ENCODE data around the gene QSOX2. TPM values are rescaled to one million over a fixed set of nuclear protein-coding genes. Genes with fewer than 3 reads are reported as not detected.

QSOX2 gene
- total and polyA plus RNA-seq, 2 experiments from 2014 or later: 9.2 to 29.2 TPM

GRCh38 chr9:136273244-136273865 is 27.7 kb upstream of the QSOX2 start:
- no peaks in the 10 kb centered on the region for H3K79me2 ChIP-seq (replicated peaks; ENCODE audit: insufficient read depth)
- Mint-ChIP-seq H3K27me3 (ENCODE audit: insufficient read depth, low read depth, poor library complexity) (peaks cover 7% of the 10 kb centered on the region), H3K4me3 (no peak overlapping the region), H3K4me1 (peaks cover 14% of the 10 kb centered on the region), H3K9me3 (no peaks in the 10 kb centered on the region), H3K27ac (no peak overlapping the region), H3K36me3 (ENCODE audit: low read depth) (no peaks in the 10 kb centered on the region)
- no peaks in the 10 kb centered on the region for H4K20me1 ChIP-seq (replicated peaks; ENCODE audit: insufficient read depth)
- no peaks in the 10 kb centered on the region for H3K4me1 ChIP-seq (ENCODE audit: insufficient read depth)
- ATAC-seq: no peak
- H3K9me2 ChIP-seq (ENCODE audit: insufficient read depth): no peaks in the 10 kb centered on the region
- no peak for DNase-seq (ENCODE audit: low spot score)
- no peaks in the 10 kb centered on the region for H3K27me3 ChIP-seq (ENCODE audit: insufficient read depth)
- H3K4me3 ChIP-seq: no peak overlapping the region
- H3F3A ChIP-seq (replicated peaks; ENCODE audit: low read depth): no peaks in the 10 kb centered on the region; the same call in 1 of the 2 replicates
- no peaks in the 10 kb centered on the region for H3K36me3 ChIP-seq (ENCODE audit: insufficient read depth)
- TF ChIP-seq, protein P1, sequence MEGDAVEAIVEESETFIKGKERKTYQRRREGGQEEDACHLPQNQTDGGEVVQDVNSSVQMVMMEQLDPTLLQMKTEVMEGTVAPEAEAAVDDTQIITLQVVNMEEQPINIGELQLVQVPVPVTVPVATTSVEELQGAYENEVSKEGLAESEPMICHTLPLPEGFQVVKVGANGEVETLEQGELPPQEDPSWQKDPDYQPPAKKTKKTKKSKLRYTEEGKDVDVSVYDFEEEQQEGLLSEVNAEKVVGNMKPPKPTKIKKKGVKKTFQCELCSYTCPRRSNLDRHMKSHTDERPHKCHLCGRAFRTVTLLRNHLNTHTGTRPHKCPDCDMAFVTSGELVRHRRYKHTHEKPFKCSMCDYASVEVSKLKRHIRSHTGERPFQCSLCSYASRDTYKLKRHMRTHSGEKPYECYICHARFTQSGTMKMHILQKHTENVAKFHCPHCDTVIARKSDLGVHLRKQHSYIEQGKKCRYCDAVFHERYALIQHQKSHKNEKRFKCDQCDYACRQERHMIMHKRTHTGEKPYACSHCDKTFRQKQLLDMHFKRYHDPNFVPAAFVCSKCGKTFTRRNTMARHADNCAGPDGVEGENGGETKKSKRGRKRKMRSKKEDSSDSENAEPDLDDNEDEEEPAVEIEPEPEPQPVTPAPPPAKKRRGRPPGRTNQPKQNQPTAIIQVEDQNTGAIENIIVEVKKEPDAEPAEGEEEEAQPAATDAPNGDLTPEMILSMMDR (conservative IDR thresholded peaks at IDR 0.05; ENCODE audit: low read depth in 2 of 2): no peak
- TF ChIP-seq ZNF331 (CRISPR knock-in tag; IDR thresholded peaks at IDR 0.05; ENCODE audit: low read depth) (no peak), CREB1 (CRISPR knock-in tag; IDR thresholded peaks at IDR 0.05; ENCODE audit: low read depth) (no peak), EZH2 (IDR thresholded peaks at IDR 0.05; ENCODE audit: low read depth, unreplicated experiment) (no peak), ZNF462 (CRISPR knock-in tag; IDR thresholded peaks at IDR 0.05) (no peak), STAT1 (IDR thresholded peaks at IDR 0.05; ENCODE audit: unreplicated experiment) (no peak), POLR2AphosphoS5 (IDR thresholded peaks at IDR 0.05; ENCODE audit: low read depth) (no peak), JUNB (IDR thresholded peaks at IDR 0.05; ENCODE audit: unreplicated experiment) (no peak), NANOG (IDR thresholded peaks at IDR 0.05; ENCODE audit: borderline replicate concordance) (no peak), EZH2phosphoT487 (IDR thresholded peaks at IDR 0.05; ENCODE audit: unreplicated experiment) (no peak), REST (IDR thresholded peaks at IDR 0.05; ENCODE audit: unreplicated experiment) (no peak), ZNF114 (CRISPR knock-in tag; IDR thresholded peaks at IDR 0.05) (no peak)
- TF ChIP-seq, protein P2, sequence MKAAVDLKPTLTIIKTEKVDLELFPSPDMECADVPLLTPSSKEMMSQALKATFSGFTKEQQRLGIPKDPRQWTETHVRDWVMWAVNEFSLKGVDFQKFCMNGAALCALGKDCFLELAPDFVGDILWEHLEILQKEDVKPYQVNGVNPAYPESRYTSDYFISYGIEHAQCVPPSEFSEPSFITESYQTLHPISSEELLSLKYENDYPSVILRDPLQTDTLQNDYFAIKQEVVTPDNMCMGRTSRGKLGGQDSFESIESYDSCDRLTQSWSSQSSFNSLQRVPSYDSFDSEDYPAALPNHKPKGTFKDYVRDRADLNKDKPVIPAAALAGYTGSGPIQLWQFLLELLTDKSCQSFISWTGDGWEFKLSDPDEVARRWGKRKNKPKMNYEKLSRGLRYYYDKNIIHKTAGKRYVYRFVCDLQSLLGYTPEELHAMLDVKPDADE (IDR thresholded peaks at IDR 0.05): no peak
- H2AFZ ChIP-seq: no peak overlapping the region
- no peak overlapping the region for H3K27ac ChIP-seq (ENCODE audit: low read depth)
- no peak overlapping the region for H3K4me2 ChIP-seq
